OCI-LY3 (cell line): ENCODE measurements around the gene ZFP36L1.

ENCODE experiments used
- H2AFZ ChIP-seq: fragments of 200-600, 300-600 bp; shearing (Covaris generic); 2 replicates; pipeline ENCODE4 v1.6.0; 2014; ENCODE audit warnings: antibody characterized with exemption, low read depth, low read length
- H3K27ac ChIP-seq: fragments of 200-600, 300-600 bp; sonication (generic); 2 replicates; pipeline ENCODE4 v1.5.1; 2014; ENCODE audit warnings: mild to moderate bottlenecking, low read length, moderate library complexity, mixed read lengths
- H3K27me3 ChIP-seq: fragments of 200-600, 300-600 bp; sonication (generic); 2 replicates; pipeline ENCODE4 v1.6.1; 2014; ENCODE audit warnings: low read depth, low read length, mixed read lengths
- H3K36me3 ChIP-seq: fragments of 200-600, 300-600 bp; sonication (generic); replicated peaks from 2 replicates; pipeline ENCODE3; 2014; ENCODE audit warnings: low read depth, low read length, mixed read lengths
- H3K4me1 ChIP-seq: fragments of 300-600, 200-600 bp; sonication (generic); 2 replicates; pipeline ENCODE4 v1.6.1; 2014; ENCODE audit warnings: low read length, mixed read lengths
- H3K4me2 ChIP-seq: fragments of 200-600, 300-600 bp; sonication (generic); 2 replicates; pipeline ENCODE4 v1.6.1; 2014; ENCODE audit warnings: low read length, mixed read lengths
- H3K4me3 ChIP-seq: fragments of 300-600, 200-600 bp; sonication (generic); 2 replicates; pipeline ENCODE4 v1.5.1; 2014; ENCODE audit warnings: antibody characterized with exemption, mild to moderate bottlenecking, low read length, moderate library complexity
- H3K79me2 ChIP-seq: fragments of 300-600, 200-600 bp; shearing (Covaris generic); 2 replicates; pipeline ENCODE4 v1.6.1; 2014; ENCODE audit warnings: mild to moderate bottlenecking, low read length, mixed read lengths
- H3K9ac ChIP-seq: fragments of 300-600, 200-600 bp; shearing (Covaris generic); 2 replicates; pipeline ENCODE4 v1.6.0; 2014; ENCODE audit warnings: mild to moderate bottlenecking, low read length, moderate library complexity
- H3K9me3 ChIP-seq: fragments of 200-600, 300-600 bp; shearing (Covaris generic); 2 replicates; pipeline ENCODE4 v1.6.1; 2014; ENCODE audit warnings: low read length, mixed read lengths; ENCODE audit not compliant: insufficient read depth
- H4K20me1 ChIP-seq: fragments of 200-600, 300-600 bp; sonication (generic); 2 replicates; pipeline ENCODE4 v1.6.1; 2016; ENCODE audit warnings: low read length, mixed read lengths; ENCODE audit not compliant: insufficient read depth
- EZH2phosphoT487 ChIP-seq: fragments of 200-600 bp; shearing (Covaris generic); IDR thresholded peaks from 2 replicates; pipeline ENCODE4 v1.6.1; 2018; ENCODE audit warnings: antibody characterized with exemption, mixed run types, low read depth
- TF ChIP-seq, protein P1 (sequence below): fragments of 200-600, 300-600 bp; sonication (generic); IDR thresholded peaks from 2 replicates; pipeline ENCODE4 v1.5.1; 2014; ENCODE audit warnings: antibody characterized with exemption, low read length, low read depth

ZFP36L1 gene

DNA sequence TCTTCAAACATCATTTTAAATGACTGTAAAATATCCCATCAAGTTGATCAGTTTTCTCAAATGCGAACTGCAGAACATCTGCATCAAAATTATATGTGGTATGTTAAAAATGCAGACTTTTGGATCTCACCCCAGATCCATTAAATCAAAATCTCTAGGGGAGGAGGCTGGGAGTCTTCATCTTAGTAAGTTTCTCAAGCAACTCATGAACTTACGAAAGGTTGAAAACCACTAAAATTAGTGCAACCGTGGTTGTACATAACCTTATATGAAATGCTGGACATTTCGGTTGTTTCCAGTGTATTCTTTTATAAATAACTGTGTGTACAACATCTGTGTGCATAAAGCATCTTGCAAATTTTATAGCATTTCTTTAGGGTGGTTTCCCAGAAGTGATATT, 39.2 kb downstream of the ZFP36L1 start:
- Histone ChIP-seq H3K27ac (no peak overlapping the region), H2AFZ (no peak overlapping the region), H3K79me2 (no peaks in the 10 kb centered on the region), H4K20me1 (no peaks in the 10 kb centered on the region), H3K36me3 (no peaks in the 10 kb centered on the region), H3K27me3 (no peaks in the 10 kb centered on the region), H3K9me3 (no peaks in the 10 kb centered on the region), H3K4me2 (no peak overlapping the region), H3K9ac (no peak overlapping the region), H3K4me3 (no peak overlapping the region), H3K4me1 (peaks cover 9% of the 10 kb centered on the region)
- no peak for TF ChIP-seq EZH2phosphoT487
- TF ChIP-seq, protein P1, sequence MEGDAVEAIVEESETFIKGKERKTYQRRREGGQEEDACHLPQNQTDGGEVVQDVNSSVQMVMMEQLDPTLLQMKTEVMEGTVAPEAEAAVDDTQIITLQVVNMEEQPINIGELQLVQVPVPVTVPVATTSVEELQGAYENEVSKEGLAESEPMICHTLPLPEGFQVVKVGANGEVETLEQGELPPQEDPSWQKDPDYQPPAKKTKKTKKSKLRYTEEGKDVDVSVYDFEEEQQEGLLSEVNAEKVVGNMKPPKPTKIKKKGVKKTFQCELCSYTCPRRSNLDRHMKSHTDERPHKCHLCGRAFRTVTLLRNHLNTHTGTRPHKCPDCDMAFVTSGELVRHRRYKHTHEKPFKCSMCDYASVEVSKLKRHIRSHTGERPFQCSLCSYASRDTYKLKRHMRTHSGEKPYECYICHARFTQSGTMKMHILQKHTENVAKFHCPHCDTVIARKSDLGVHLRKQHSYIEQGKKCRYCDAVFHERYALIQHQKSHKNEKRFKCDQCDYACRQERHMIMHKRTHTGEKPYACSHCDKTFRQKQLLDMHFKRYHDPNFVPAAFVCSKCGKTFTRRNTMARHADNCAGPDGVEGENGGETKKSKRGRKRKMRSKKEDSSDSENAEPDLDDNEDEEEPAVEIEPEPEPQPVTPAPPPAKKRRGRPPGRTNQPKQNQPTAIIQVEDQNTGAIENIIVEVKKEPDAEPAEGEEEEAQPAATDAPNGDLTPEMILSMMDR, result no peak

DNA sequence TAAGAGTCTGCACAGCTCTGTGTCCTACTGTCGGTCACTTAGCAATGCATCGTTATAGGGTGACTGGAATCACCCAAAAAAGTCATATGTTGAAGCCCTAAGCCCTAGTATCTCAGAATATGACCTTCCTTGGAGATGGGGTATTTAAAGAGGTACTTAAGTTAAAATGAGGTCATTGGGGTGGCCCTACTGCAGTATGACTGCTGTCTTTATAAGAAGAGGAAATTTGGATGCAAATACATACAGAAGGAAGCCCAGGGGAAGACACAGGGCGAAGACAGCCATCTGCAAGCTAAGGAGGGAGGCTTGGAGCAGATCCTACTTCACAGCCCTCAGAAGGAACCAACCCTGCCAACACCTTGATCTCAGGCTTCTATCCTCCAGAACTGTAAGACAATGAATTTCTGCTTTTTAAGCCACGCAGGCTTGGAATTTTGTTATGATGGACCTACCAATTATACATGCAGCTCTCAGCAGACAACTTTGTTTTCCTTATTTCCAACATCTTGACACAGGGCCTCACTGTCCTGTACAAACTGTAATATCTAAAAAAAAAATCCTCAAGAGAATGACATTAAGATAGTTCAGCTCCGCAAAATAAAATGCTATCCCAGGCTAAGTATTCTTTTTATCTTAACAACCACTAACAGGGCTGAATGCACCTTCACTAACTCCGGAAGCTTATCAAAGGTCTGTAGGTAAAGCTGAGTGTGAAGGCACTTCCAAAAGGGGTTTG, 40.4 kb downstream of the ZFP36L1 start:
- no peaks in the 10 kb centered on the region for H3K9me3 ChIP-seq
- H3K9ac ChIP-seq, result no peak overlapping the region
- no peaks in the 10 kb centered on the region for H4K20me1 ChIP-seq
- peaks cover 7% of the 10 kb centered on the region for H3K27me3 ChIP-seq
- H3K4me2 ChIP-seq, result no peak overlapping the region
- no peaks in the 10 kb centered on the region for H3K36me3 ChIP-seq
- no peak for TF ChIP-seq EZH2phosphoT487
- TF ChIP-seq, protein P1, result no peak
- no peak overlapping the region for H2AFZ ChIP-seq
- no peak overlapping the region for H3K4me3 ChIP-seq
- peaks cover 4% of the 10 kb centered on the region for H3K4me1 ChIP-seq
- H3K79me2 ChIP-seq, result no peaks in the 10 kb centered on the region
- H3K27ac ChIP-seq, result no peak overlapping the region

DNA sequence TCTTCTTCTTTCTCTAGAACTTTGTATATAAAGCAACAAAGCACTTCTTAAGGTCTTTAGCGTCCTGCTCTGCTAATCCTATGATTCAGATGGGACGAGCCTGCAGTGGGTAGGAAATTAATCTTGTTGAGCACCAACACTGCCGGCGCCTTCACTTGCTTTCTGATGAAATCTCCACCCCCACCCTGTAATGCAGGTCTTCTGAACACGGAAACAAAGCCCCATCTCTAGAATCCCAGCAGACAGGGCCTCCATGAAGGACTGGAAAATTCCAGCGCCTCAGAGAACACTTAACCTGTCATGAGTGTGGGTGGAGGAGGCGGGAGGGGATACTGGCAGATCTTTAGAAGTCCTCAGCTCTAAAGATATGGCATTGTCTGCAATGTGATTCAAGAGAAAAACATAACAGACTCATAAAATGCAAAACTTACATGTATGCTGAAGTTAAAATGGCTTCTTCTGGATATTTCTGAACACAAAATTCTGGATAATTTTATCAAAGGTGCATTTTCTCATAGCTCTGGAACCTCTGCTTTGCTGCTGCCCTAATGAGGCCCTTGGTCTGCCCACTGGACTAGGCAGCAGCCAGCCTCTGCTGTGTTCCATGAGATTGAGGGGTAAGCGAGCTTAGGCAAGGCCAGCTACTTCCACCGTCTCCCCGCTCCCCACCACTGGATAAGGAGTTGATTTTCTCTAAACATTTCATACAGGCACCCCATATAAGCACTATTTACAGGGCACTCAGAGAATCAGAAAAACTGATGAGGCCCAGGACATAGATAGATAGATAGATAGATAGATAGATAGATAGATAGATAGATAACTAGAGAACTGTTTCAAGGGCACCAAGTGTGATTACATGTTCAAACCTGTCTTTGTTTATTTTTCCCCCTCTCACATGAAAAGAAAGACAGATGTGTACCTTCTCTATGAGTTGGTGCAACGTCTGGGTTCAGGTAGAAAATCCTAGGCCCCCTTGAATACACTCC, 43.1 kb downstream of the ZFP36L1 start:
- Histone ChIP-seq H3K4me1 (no peaks in the 10 kb centered on the region), H3K9me3 (no peaks in the 10 kb centered on the region), H4K20me1 (no peaks in the 10 kb centered on the region), H3K79me2 (no peaks in the 10 kb centered on the region), H3K36me3 (no peaks in the 10 kb centered on the region), H2AFZ (no peak overlapping the region), H3K4me2 (no peak overlapping the region), H3K4me3 (no peak overlapping the region), H3K27ac (no peak overlapping the region), H3K27me3 (peaks cover 21% of the 10 kb centered on the region), H3K9ac (no peak overlapping the region)
- TF ChIP-seq, protein P1, result no peak
- no peak for TF ChIP-seq EZH2phosphoT487

DNA sequence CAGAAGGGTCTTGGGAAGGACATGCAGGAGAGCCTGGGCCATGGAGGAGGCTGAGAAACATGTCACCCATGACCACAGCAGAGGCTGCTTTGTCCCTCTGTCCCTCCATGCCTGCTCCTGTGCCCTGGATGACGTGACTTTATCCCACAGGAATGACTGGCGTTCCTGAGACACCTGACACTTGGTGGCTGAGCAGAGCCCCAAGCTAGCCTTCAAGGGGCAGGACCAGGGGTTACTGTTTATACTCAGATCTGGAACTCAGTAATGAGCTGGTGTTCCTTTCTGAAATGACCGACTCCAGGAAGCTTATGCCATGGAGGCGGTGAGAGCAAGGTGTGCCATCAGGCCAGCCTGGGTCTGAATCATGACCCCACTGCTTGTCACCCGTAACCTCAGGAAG, 44.2 kb downstream of the ZFP36L1 start:
- H3K79me2 ChIP-seq, result no peaks in the 10 kb centered on the region
- H4K20me1 ChIP-seq, result no peaks in the 10 kb centered on the region
- no peak overlapping the region for H3K4me3 ChIP-seq
- TF ChIP-seq, protein P1, result no peak
- no peak for TF ChIP-seq EZH2phosphoT487
- no peak overlapping the region for H2AFZ ChIP-seq
- H3K4me1 ChIP-seq, result no peaks in the 10 kb centered on the region
- H3K27ac ChIP-seq, result no peak overlapping the region
- no peaks in the 10 kb centered on the region for H3K9me3 ChIP-seq
- no peak overlapping the region for H3K9ac ChIP-seq
- no peak overlapping the region for H3K4me2 ChIP-seq
- H3K36me3 ChIP-seq, result no peaks in the 10 kb centered on the region
- peaks cover 25% of the 10 kb centered on the region for H3K27me3 ChIP-seq
